Stimulated activated naive CD4-positive, alpha-beta T cell (primary cell): ENCODE results near the gene SYPL2.

ENCODE experiments used
- DNase-seq, 6 experiments: peaks; one replicate each; lab custom pipeline; 2025; lab: John Stamatoyannopoulos, UW

SYPL2 gene

GRCh38 chr1:109516872-109517271 is 50.5 kb downstream of the SYPL2 start:
- no peak for DNase-seq

DNA sequence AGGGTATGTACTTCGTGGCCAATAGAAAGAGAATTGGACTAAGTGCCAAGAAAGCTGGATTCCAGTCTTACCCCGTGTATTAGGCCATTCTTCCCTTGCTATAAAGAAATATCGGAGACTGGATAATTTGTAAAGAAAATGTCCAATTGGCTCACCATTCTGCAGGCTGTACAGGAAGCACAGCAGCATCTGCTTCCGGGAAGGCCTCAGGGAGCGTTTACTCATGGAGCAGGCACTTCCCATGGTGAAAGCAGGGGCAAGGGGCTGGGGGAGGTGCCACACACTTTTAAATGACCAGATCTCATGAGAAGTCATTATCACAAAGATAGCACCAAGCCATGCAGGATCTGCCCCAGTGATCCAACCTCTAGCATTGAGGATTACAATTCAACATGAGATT is 51.0 kb downstream of the SYPL2 start:
- DNase-seq: no peak

DNA sequence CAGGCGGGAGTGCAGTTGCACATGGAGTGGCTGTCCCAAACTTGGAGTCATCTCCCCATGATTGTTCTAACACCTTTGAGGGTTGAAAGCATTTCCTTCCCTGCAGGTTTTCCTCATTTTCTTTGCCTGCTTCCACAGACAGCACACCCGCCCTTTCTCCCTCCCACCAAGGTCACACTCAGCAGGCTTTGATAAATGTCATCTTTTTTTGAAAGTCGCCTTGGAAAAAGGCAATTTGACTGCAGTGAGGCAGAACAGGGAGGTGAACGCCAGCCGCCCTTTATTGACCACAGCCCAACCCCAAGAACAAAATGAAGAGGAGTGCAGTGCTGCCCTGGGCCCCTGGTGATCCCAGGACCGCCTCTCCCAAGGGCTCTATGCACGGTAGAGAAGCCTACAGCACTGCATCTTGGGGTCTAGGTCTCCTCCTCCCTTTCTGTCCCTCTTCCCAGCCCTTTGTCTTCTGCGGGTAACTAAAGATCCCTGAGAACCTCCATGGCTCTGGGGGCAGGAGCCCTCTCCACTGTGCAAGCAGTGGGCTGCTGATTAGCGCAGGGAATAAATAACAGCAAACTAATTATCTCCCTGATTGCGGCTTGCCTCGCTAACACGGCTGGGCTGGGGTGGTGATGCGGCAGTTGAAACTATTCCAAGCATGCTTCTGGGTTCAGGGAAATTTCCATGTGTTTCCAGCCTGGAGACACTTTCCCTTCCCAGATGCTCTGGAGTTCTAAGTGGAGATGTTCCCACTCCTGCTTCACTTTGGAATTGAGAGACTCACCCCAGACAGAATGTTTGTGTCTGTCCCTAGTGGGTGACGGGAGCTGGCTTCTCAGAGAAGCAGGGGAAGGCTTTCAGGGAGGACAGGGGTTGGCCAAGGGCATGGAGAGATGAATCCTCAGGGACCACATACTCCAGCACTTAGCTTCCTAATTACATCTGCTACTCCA is 54.9 kb downstream of the SYPL2 start:
- no peak for DNase-seq

DNA sequence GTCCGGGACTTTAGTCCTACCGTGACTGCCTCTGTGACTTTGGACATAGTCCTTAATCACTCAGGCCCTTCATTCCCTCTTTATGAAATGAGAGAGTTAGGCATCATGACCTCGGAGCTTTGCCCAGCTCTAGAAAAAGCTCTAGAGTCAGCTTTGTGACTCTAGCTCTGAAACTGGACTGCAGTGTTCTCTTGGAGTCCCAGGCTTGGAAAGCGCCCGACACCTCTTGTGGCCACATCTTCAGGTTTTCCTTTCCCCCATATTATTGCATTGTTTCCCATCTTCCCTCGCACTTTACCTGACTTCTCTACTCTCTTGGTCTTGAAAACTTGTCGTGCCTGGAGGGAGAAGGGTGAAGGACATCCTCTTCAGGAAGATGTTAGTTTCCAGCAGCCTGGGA is 55.7 kb downstream of the SYPL2 start:
- DNase-seq: no peak

- no peak for DNase-seq
Observed at GRCh38 chr1:109523706-109524105, 57.4 kb downstream of the SYPL2 start.

DNA sequence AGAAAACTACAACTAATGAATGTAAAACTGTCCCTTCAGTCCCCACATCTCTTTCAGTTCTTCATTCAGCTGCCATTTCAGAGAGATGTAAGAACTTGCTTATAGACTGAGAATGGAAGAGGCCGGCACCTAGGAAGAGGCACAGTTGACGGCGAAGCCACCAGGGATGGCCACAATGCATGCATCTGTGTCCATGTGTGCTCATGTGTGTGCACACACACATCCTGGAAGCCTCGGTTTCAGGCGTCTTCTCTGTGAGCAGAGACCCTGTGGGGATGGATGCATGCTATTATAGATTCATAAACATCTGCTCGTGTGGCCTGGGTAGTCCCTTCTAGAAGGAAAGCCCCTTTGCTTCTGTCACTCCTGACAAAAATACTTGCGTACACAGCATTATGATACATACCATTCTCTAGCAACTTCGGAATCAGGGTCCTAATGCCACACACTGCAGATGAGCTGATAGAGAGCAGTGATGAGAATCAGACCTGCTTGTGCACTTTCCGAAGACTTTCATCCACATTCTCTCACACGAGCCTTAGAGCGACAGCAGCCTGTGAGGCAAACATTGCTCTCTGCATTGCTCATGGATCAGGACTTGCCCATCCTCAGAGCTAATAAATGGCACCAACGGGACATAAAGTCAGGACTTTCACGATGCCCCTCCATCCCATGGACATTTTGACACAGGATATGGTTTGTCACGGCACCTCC is 60.9 kb downstream of the SYPL2 start:
- DNase-seq: no peak

DNA sequence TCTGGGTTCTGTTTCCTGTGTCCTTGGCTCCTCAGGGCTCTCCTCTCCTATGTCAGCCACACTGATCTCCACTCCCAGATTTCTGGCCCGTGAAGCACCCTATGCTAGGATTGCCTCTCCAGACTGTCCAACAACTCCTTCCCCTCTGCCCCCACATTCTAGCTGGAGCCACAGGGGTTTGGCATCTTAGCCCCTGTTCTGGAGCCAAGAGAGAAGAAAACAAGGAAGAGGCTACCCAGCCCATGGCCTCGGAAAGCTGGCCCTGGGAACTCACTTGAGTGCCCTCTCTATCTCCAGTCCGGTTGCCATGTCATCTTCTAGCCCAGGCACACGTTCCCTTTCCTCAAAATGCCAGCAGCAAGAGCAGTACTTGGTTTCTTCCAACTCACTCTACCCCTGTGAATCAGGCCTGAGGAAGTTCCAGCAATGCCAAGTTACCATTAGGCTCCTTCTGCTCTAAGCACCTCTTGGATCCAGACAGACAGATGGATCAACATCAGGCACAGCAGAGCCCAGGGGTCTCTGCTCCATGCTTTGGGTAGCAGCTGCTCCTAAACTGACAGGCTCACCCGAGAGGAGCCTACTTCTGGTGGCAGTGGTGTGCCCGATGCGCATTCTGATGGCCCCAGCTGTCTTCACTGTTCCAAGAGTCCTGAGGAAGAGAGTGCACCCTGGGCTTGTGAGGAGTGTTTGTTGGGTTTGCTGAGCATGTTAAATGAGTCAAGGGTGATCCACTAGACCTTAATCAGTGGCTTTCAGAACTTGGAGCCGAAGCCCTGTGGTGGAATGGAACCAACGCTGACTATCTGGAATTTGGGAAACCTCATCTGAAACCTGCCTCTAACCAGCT is 61.7 kb downstream of the SYPL2 start:
- DNase-seq: no peak

GRCh38 chr1:109528712-109529111 is 62.4 kb downstream of the SYPL2 start:
- DNase-seq: no peak

- no peak for DNase-seq
Observed at GRCh38 chr1:109529881-109530456, 63.6 kb downstream of the SYPL2 start.

- no peak for DNase-seq
Observed at GRCh38 chr1:109530457-109531087, 64.2 kb downstream of the SYPL2 start.

DNA sequence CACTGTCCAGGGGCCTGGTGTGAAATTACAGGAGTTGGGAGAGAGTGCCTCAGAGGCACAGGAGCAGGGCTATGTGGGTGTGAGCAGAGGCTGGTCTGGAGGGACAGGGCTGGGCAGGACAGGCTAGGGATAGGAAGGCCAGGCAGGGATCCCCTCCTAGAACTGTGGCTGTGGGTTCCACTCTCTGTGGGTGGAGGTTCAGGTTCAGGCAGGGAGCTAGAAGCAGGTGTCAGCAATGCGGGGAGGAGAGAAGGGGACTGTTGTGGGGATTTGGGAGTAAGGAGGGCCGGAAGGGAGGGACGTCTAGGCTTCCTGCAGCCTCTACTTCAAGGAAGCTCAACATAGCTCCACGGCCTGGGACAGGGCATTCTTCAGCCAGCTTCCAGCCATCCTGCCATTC is 65.0 kb downstream of the SYPL2 start:
- no peak for DNase-seq
